ENCODE measurements around the gene RIPOR3.
A peak's percentile ranks its signal among the peaks of the same experiment; 100 is the strongest.
"Not testable (repeated sequence)": the region's sequence is repeated elsewhere in the genome, so short reads cannot be mapped to it uniquely, and the experiment has no call there.

RIPOR3 gene

GRCh38 chr20:50704971-50705370, 13.6 kb upstream of the RIPOR3 start:
- no peak for DNase-seq (ENCODE audit: low spot score)

GRCh38 chr20:50704514-50704913, 13.2 kb upstream of the RIPOR3 start:
- DNase-seq (ENCODE audit: low spot score): no peak

GRCh38 chr20:50703651-50704438, 12.5 kb upstream of the RIPOR3 start:
- not testable (repeated sequence) for DNase-seq (ENCODE audit: low spot score)

DNA sequence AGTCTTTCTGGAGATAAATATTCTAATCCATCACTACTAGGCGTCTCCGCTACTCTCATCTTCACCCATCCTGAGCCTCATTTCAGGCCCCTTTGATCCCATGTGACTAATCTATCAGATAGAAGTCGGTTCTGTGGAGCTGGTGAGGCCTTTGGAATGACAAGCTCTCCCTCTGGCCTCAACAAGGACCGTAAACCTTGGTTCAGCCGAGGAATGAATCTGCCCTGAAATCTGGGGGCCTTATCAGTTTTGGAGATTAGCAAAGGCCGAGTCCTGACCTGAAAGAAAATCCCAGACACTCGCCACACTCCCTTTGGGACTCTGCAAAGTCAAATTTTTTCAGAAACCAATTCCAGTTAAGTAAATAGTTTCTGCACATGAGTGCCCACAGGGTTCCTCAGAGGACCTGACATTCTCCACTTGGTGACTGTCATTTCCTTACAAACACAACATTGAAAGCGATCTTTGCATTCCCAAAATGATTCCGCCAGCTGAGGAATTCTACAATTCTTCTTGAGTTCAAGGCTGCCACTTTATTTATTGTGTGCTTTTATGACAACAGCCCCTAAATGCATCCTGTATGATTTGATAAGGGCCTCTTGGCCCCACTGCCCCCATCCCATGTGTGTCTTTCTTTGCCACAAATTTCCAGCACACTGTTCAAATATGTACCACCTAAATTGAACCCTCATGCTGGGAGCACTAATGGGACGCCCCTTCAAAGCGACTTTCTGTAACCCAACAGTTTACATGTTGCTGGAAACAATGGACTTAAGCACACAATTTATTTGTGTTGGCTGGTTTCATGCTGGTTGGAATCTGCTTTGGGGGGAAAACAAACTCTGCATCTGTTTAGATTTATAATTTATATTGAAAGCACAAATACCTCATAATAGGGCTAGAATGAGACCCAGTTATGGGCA, 10.0 kb upstream of the RIPOR3 start:
- DNase-seq (ENCODE audit: low spot score): no peak

DNA sequence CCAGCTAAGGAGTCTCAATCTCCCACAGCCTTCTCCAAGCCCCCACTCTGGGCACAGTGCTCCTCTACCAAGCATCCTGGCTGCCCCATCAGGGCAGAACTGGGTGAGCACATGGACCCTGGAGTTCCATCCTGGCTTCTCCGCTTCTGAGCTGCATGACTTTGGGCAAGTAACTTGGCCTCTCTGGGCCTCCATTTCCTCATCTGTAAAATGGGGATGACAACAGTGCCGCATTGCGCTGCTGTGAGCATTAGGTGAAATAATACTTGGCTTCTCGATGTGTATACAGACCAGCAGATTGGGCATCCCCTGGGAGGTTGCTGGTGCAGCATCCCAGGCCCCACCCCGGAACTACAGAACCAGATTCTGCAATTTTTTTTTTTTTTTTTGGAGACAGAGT, 8.3 kb upstream of the RIPOR3 start:
- no peak for DNase-seq (ENCODE audit: low spot score)

- not testable (repeated sequence) for DNase-seq (ENCODE audit: low spot score)
Measured at GRCh38 chr20:50698255-50698654, 6.9 kb upstream of the RIPOR3 start.

DNA sequence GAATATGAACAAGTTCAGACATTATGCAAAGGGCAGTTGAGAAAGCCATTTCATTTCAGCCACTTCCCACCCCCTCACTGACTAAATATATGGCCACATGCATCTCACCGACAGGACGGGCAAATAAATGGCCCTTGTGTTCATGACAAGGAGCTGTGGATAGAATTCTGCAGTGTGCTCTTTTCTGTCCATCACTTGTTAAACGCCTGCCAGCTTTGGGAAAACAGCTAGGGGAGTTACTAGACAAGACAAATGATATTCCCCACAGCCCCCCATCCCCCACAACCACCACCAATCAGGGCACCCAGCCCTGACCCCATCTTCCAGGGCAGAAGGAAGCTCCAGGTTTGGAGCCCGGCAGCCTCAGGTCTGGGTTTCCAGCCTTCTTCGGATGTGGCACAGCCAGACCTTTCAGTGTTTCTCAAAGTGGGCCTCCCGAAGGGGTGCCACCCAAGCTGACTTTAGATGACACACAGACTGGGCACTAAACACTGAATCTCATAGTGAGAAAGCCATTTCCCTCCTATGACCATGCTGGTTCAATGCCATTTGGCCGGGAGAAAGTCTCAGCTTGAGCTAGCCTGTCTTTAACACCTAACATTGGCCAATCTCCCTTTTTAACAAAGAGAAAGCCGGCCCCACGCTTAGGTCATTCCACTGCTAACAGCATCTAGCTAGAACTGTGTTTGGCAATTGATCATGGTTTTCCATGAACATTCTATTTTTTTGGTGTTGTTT, 4.0 kb upstream of the RIPOR3 start:
- peak; percentile 71 for DNase-seq (ENCODE audit: low spot score)

DNA sequence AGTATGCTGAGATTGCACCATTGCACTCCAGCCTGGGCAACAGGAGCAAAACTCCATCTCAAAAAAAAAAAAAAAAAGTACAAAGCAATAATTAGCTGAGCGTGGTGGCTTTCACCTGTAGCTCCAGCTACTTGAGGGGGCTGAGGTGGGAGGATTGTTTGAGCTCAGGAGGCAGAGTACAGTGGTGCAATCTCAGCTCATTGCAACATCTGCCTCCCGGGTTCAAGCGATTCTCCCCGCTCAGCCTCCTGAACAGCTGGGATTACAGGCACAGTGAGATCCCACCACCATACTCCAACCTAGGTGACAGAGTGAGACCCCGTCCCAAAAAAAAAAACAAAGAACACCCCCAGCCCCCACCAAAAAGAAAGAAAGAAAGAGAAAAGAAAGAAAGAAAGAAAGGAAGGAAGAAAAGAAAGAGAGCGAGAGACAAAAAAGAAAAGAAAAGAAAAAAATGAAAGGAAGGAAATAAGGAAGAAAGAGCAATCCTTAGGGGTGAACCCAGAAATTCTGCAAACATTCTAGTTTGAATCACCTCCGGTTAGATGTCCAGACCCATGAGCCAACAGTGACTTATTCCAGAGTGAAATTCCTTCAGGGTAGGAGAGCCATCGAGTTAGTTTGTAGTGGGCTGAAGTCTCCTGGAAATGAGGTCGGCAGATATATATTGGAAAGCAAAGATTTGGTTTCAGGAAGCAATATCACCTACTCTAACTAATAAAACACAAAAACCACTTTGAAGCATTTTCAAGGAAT, 3.2 kb upstream of the RIPOR3 start:
- DNase-seq (ENCODE audit: low spot score): no peak

DNA sequence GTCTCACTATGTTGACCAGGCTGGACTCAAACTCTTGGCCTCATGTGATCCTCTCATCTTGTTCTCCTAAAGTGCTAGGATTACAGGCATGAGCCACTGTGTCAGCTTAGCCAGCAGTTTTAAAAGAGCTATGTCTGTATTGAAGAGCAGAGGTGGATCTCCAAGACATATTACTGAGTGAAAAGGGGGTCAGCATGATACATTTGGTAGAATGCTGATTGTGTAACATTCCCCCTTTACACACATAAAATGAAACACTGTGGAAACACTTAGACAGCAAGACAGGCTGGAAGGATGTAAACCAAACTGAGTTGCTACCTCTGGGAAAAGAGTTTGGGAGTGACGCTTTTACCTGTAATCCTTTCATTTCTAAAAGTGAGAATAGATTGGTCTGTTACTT, 1.7 kb upstream of the RIPOR3 start:
- no peak for DNase-seq (ENCODE audit: low spot score)

- no peak for DNase-seq (ENCODE audit: low spot score)
Measured at GRCh38 chr20:50692552-50692933, 1.2 kb upstream of the RIPOR3 start.

- DNase-seq (ENCODE audit: low spot score): no peak
Measured at GRCh38 chr20:50691573-50692551, 520 bp upstream of the RIPOR3 start.

DNA sequence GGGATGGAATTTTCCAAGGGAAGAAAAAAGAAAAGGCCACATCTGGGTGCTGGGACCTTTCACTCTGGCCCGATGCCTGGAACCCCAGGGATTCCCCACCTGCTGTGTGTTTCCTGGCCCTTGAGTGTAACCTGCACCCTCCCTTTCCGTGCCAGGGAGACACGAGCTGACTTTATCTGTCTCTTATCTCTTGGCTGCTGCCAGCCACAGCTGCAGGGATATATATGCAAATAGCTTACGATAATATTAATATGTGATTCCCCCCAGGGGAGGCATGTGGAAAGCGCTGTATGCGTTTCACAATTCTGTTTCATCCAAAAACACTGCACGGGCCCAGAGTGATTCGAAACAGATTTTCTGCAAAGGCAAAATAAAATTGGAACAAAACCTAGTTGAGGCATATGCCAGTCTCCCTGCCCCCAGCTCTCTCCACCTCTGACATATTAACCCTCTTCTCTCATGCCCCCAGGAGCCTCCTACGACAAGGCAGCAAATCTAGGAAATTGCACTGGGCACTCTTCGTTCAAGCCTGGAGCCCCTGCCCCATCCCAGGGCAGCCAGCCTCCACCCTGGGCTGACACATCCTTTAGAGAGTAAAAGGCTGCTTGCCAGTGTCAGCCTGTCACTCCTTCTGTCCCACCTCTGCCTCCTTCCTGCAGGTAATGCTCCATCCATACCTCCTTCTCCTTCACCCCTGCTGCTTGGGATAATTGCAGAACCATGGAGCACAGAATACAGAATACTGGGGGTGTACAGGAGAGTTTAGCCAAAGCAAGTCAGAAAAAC, 1.3 kb downstream of the RIPOR3 start:
- DNase-seq (ENCODE audit: low spot score): no peak

GRCh38 chr20:50688256-50688975, 2.9 kb downstream of the RIPOR3 start:
- DNase-seq (ENCODE audit: low spot score): no peak

DNA sequence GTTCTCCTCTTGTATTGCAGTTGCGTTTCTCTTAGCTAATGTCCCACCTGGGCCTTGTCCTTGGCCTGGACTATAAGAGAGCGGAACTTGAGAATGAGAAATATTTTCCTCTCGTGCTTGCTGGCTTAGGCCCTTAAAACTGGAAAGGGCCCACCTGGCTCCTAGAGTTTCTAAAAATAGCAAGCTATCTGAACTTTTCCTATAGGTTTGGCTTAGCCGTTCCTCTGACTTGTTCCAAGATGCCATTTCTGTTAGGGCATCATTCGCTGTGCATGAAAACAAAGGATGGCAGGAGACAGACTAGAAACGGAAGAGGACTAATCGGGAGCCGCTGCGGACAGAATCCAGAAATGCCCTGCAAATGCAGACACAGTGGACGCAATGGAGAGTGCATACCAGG, 4.5 kb downstream of the RIPOR3 start:
- peak; percentile 74 for DNase-seq (ENCODE audit: low spot score)

- DNase-seq (ENCODE audit: low spot score): no peak
Measured at GRCh38 chr20:50683570-50683969, 7.8 kb downstream of the RIPOR3 start.

- DNase-seq (ENCODE audit: low spot score): no peak
Measured at GRCh38 chr20:50682947-50683530, 8.3 kb downstream of the RIPOR3 start.

DNA sequence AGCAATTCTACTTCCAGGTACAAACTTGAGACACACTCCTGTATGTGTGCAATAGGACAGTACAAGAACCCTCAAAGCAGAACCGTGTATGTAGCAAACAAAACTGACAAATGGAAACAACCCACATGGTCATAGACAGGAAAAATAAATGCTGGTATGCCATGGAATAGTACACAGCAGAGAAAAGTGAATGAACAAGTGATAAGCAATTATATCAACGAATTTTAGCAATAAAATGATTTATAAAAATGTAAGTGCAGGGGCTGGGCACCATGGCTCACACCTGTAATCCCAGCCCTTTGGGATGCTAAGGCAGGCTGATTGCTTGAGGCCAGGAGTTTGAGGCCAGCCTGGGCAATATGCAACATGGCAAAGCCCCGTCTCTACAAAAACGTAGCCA, 9.3 kb downstream of the RIPOR3 start:
- no peak for DNase-seq (ENCODE audit: low spot score)

DNA sequence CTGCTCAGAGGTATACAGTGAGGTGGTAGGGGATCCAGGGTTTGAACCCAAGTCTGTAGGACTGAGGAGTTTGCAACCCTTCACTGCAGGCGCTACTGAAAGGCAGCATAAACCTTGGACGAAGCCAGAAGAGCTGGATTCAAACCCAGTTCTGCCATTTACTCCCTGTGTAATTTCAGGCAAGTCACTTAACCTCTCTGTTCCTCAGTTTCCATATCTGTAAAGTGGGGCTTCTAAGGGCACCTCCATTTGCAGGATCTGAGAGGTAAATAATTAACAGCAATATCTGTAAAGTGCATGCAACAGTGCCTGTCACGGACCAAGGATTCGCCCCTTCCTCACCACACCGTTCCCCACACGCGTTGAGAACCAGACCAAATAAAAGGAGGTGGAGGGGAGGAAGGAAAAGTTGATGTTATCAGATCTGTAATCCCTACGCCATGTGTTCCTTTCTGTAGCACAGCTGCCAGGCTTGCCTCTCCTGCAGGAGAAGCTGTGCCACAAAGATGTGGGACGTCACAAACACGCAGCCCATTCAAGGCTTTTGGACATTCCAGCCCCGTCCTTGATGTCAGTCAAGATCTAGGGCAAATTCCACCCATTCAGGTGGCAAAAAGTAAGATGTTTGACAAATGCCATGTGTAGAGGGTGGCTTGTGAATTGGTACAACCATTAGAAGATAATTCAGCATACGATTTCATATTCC, 9.8 kb downstream of the RIPOR3 start:
- DNase-seq (ENCODE audit: low spot score): no peak
